ENCODE measurements around the gene SBF2.
"Not testable (repeated sequence)": the region's sequence is repeated elsewhere in the genome, so short reads cannot be mapped to it uniquely, and the experiment has no call there.

Gene SBF2

DNA sequence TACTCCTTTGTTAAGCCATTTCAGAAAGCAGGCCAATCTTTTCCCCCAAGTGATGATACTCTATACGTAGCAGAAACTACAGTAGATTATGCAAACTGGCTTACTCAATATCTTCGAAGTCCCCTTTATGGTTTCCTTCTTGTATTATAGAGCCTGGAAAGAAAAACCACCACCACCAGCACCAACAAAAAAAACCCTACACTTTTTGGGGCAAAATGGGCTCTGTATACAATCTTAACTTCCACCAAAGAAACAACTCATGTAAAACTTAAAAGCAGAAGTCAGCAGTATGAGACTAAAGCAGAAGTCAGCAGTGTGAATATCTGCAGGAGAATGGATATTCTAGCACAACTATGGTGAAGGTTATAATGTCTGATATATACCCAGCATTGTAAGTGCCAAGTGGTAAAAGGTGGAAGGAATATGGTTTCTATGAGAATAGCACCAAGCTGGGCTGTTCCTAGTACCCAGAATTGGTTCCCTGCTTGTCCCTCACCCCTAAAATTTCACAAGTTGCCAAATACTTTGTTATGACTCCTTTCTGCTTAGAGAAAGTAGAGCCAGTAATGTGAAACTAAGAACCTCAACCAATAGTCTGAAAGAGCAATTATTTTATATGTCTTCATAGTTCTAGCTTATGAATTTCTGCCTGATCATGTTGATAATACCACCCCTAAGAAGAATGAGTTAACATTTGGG, 252.1 kb downstream of the SBF2 start:
- Histone ChIP-seq H3K4me3 (ENCODE audit: severe bottlenecking) (no peak overlapping the region), H3K27ac (ENCODE audit: poor library complexity, severe bottlenecking) (no peak overlapping the region), H3K27me3 (ENCODE audit: insufficient read depth, poor library complexity, severe bottlenecking) (no peaks in the 10 kb centered on the region), H3K9me3 (ENCODE audit: severe bottlenecking) (peaks cover 5% of the 10 kb centered on the region), H3K4me1 (ENCODE audit: insufficient read depth, poor library complexity, severe bottlenecking) (no peaks in the 10 kb centered on the region), H3K36me3 (ENCODE audit: low read depth) (peaks cover 12% of the 10 kb centered on the region; the same call in 1 of the 2 replicates)
- TF ChIP-seq, protein P1, sequence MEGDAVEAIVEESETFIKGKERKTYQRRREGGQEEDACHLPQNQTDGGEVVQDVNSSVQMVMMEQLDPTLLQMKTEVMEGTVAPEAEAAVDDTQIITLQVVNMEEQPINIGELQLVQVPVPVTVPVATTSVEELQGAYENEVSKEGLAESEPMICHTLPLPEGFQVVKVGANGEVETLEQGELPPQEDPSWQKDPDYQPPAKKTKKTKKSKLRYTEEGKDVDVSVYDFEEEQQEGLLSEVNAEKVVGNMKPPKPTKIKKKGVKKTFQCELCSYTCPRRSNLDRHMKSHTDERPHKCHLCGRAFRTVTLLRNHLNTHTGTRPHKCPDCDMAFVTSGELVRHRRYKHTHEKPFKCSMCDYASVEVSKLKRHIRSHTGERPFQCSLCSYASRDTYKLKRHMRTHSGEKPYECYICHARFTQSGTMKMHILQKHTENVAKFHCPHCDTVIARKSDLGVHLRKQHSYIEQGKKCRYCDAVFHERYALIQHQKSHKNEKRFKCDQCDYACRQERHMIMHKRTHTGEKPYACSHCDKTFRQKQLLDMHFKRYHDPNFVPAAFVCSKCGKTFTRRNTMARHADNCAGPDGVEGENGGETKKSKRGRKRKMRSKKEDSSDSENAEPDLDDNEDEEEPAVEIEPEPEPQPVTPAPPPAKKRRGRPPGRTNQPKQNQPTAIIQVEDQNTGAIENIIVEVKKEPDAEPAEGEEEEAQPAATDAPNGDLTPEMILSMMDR (IDR thresholded peaks at IDR 0.05; ENCODE audit: poor library complexity, severe bottlenecking), result no peak
- ATAC-seq (ENCODE audit: low read depth) (no peak), DNase-seq (ENCODE audit: low spot score) (no peak)

DNA sequence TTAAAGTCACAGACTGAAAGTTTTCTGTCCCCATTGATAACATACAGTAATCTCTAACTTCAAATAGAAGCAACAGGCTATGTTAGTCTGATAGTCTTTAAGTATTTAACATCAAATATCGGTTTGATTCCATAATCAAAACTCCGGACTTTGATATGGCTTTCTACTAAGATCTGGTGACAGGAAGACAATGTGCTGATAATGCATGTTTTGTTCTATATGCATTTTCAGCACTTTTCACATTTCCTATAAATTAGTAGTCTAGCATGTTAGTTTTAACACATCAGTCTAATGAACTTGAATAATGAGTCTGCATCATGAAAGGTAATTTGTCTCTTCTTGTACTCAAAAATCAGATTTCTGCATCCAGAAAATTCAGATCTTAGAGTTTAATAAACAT, 252.7 kb downstream of the SBF2 start:
- DNase-seq (ENCODE audit: low spot score), result no peak

DNA sequence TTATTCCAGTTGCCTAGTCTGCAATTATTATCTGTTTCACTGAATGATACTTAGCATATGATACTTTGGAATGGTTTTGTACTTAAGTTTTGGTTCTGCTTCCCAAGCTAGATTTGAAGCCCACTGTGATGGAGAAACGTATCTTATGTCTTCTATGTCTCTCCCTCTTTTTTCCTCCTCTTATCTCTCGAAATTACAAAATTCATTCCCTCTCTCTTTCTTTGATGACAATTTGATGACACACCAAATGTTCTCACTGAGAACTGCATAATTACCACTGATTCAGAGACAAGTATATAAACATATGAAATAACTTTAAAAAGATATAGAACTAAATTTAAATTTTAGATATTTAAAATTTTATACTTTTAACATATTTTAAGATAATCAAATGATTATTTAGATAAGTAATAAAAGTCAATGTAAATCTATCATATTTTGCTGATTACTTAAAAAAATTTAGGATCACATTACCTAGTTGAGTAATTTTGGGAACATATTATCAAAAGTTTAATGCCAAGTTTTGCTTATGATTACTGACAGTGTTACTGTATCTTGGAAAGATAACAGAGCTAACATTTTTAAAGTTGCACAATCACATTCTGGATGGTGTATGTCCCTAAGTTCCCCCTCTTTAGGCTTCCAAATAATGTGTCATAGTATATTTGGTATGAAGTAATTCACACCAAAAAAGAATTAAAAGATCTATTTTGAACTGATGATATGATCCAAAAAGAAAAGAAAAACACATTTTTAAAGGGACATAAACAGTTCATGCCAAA, 255.3 kb downstream of the SBF2 start:
- no peak for DNase-seq (ENCODE audit: low spot score)

More for the DNA sequence above, 252.7 kb downstream of the SBF2 start:
- Histone ChIP-seq H3K9me3 (ENCODE audit: severe bottlenecking) (peaks cover 5% of the 10 kb centered on the region), H3K27ac (ENCODE audit: poor library complexity, severe bottlenecking) (no peak overlapping the region), H3K4me1 (ENCODE audit: insufficient read depth, poor library complexity, severe bottlenecking) (no peaks in the 10 kb centered on the region), H3K27me3 (ENCODE audit: insufficient read depth, poor library complexity, severe bottlenecking) (no peaks in the 10 kb centered on the region), H3K36me3 (ENCODE audit: low read depth) (peaks cover 12% of the 10 kb centered on the region; the same call in 1 of the 2 replicates), H3K4me3 (ENCODE audit: severe bottlenecking) (no peak overlapping the region)
- TF ChIP-seq, protein P1 (IDR thresholded peaks at IDR 0.05; ENCODE audit: poor library complexity, severe bottlenecking), result no peak
- no peak for ATAC-seq (ENCODE audit: low read depth)

DNA sequence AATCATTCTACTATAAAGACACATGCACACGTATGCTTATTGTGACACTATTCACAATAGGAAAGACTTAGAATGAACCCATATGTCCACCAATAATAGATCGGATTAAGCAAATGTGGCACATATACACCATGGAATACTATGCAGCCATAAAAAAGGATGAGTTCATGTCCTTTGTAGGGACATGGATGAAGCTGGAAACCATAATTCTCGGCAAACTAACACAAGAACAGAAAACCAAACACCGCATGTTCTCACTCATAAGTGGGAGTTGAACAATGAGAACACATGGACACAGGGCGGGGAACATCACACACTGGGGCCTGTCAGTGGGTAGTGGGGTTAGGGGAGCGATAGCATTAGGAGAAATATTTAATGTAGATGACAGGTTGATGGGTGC, 258.1 kb downstream of the SBF2 start:
- DNase-seq (ENCODE audit: low spot score); H3K9me3 ChIP-seq (ENCODE audit: severe bottlenecking); H3K36me3 ChIP-seq (ENCODE audit: low read depth): not testable (repeated sequence)

More for the DNA sequence above, 255.3 kb downstream of the SBF2 start:
- no peaks in the 10 kb centered on the region for H3K27me3 ChIP-seq (ENCODE audit: insufficient read depth, poor library complexity, severe bottlenecking)
- H3K9me3 ChIP-seq (ENCODE audit: severe bottlenecking), result no peaks in the 10 kb centered on the region
- ATAC-seq (ENCODE audit: low read depth), result no peak
- no peak overlapping the region for H3K4me3 ChIP-seq (ENCODE audit: severe bottlenecking)
- peaks cover 12% of the 10 kb centered on the region; the same call in 1 of the 2 replicates for H3K36me3 ChIP-seq (ENCODE audit: low read depth)
- peaks cover 8% of the 10 kb centered on the region for H3K4me1 ChIP-seq (ENCODE audit: insufficient read depth, poor library complexity, severe bottlenecking)
- TF ChIP-seq, protein P1 (IDR thresholded peaks at IDR 0.05; ENCODE audit: poor library complexity, severe bottlenecking), result no peak
- H3K27ac ChIP-seq (ENCODE audit: poor library complexity, severe bottlenecking), result no peak overlapping the region

DNA sequence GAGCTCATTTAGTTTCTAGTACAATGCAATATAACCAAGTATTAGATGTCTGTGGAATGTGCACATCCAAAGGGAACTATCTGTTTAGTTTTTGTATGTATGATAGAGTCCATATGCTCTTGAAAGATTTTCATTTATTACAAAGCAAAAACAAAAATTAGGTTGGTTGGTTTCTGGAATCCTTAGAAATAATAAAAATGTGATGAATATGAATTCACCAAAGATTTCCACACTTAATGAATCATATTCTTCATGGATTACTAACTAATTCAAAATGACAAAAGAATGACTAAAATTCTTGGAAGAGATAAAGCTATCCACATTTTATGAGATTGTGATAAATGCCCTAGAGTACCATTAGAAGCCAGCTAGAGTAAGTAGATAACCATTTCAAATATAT, 261.1 kb downstream of the SBF2 start:
- ATAC-seq (ENCODE audit: low read depth), result peak; percentile 38; the same call in 1 of the 3 replicates
- TF ChIP-seq, protein P1 (IDR thresholded peaks at IDR 0.05; ENCODE audit: poor library complexity, severe bottlenecking), result no peak
- H3K4me1 ChIP-seq (ENCODE audit: insufficient read depth, poor library complexity, severe bottlenecking), result peaks cover 8% of the 10 kb centered on the region
- no peak overlapping the region for H3K27ac ChIP-seq (ENCODE audit: poor library complexity, severe bottlenecking)
- H3K9me3 ChIP-seq (ENCODE audit: severe bottlenecking), result no peaks in the 10 kb centered on the region
- H3K4me3 ChIP-seq (ENCODE audit: severe bottlenecking), result no peak overlapping the region
- no peak for DNase-seq (ENCODE audit: low spot score)
- H3K36me3 ChIP-seq (ENCODE audit: low read depth), result peaks cover 20% of the 10 kb centered on the region
- no peaks in the 10 kb centered on the region for H3K27me3 ChIP-seq (ENCODE audit: insufficient read depth, poor library complexity, severe bottlenecking)

More for the DNA sequence above, 258.1 kb downstream of the SBF2 start:
- not testable (repeated sequence) for ATAC-seq (ENCODE audit: low read depth); H3K4me3 ChIP-seq (ENCODE audit: severe bottlenecking); H3K27me3 ChIP-seq (ENCODE audit: insufficient read depth, poor library complexity, severe bottlenecking); H3K4me1 ChIP-seq (ENCODE audit: insufficient read depth, poor library complexity, severe bottlenecking); H3K27ac ChIP-seq (ENCODE audit: poor library complexity, severe bottlenecking)
